ENCODE results near the gene COPZ1. TPM values are rescaled to one million over a fixed set of nuclear protein-coding genes. Genes with fewer than 3 reads are reported as not detected.

The COPZ1 gene
- total RNA-seq, 1 experiment from 2014 or later: 104 TPM

GRCh38 chr12:54377797-54378515 is 53.0 kb downstream of the COPZ1 start:
- Histone ChIP-seq H3K23ac (ENCODE audit: insufficient read length, low read depth, low read length) (no peak overlapping the region), H3K79me1 (ENCODE audit: insufficient read depth, low read depth, low read length, poor library complexity, severe bottlenecking) (no peaks in the 10 kb centered on the region), H3T11ph (ENCODE audit: low read length) (no peak overlapping the region), H2BK120ac (ENCODE audit: low read depth, low read length, poor library complexity, severe bottlenecking) (no peak overlapping the region), H2AK5ac (ENCODE audit: insufficient read length, low read length) (no peak overlapping the region), H2BK20ac (ENCODE audit: low read depth, low read length, poor library complexity, severe bottlenecking) (no peak overlapping the region), H3K18ac (ENCODE audit: insufficient read length, low read depth, low read length) (no peak overlapping the region), H4K91ac (ENCODE audit: insufficient read length, low read depth, low read length) (no peak overlapping the region), H3K4me1 (ENCODE audit: insufficient read depth, low read length) (no peaks in the 10 kb centered on the region), H3K56ac (ENCODE audit: insufficient read length, low read depth, low read length) (no peak overlapping the region), H3K27me3 (ENCODE audit: insufficient read depth, low read length) (no peaks in the 10 kb centered on the region; the same call in 1 of the 2 replicates), H4K5ac (ENCODE audit: insufficient read length, low read depth, low read length) (no peak overlapping the region), H2AFZ (ENCODE audit: low read length) (no peak overlapping the region), H3K4ac (ENCODE audit: low read depth, low read length) (no peak overlapping the region), H2BK15ac (ENCODE audit: low read depth, low read length) (no peak overlapping the region), H2BK5ac (ENCODE audit: insufficient read length, low read length) (no peak overlapping the region), H3K14ac (ENCODE audit: insufficient read depth, low read length) (no peak overlapping the region), H3K9me3 (ENCODE audit: control insufficient read depth, low read depth, low read length) (no peaks in the 10 kb centered on the region), H3K9ac (ENCODE audit: extremely low read depth, insufficient read length, low read length) (no peak overlapping the region), H3K27ac (ENCODE audit: insufficient read length, low read depth, low read length) (no peak overlapping the region), H3K23me2 (ENCODE audit: insufficient read length, low read depth, low read length, poor library complexity, severe bottlenecking) (no peaks in the 10 kb centered on the region), H4K8ac (replicated peaks; ENCODE audit: insufficient read length, low read depth, low read length) (no peak overlapping the region), H4K20me1 (ENCODE audit: control insufficient read depth, insufficient read depth, insufficient read length) (no peaks in the 10 kb centered on the region), H3K4me2 (ENCODE audit: insufficient read depth, insufficient read length, low read length) (no peak overlapping the region), H2BK12ac (ENCODE audit: insufficient read length, low read depth, low read length) (no peak overlapping the region), H3K79me2 (ENCODE audit: insufficient read depth, low read length) (no peaks in the 10 kb centered on the region)
- Mint-ChIP-seq H3K9me3 (no peaks in the 10 kb centered on the region), H3K4me1 (peaks cover 16 to 17% of the 10 kb centered on the region in 2 experiments), H3K4me3 (peak overlapping the region; percentile 66 to 84; a peak in 4 of 5 replicates), H3K27me3 (ENCODE audit: low read depth) (peaks cover 31% of the 10 kb centered on the region), H3K27ac (peak overlapping the region in 1 of 3 experiments; percentile 48; a peak in 1 of 7 replicates), H3K36me3 (ENCODE audit: insufficient read depth in 1 of 3, low read depth in 3 of 3) (peaks cover 5 to 35% (median 14%) of the 10 kb centered on the region in 3 experiments; a peak in 6 of 7 replicates)
- WGBS (ENCODE audit: extremely low coverage, insufficient read length, low lambda C conversion rate): no CpG with 5 or more reads among the region's 6 CpGs
- DNase-seq: no peak
- no peak for TF ChIP-seq CTCF (conservative IDR thresholded peaks at IDR 0.05)

Measured in H9 (cell line).